Gastrocnemius medialis (tissue), 4 donors: ENCODE measurements around the gene EIF2AK3. TPM values are rescaled to one million over a fixed set of nuclear protein-coding genes. Genes with fewer than 3 reads are reported as not detected.

Source experiments
- ATAC-seq, 2 donors: fragments of 150-250 bp; one replicate each; pipeline ENCODE4 v1.9.1; 2016
- DNase-seq, 2 donors: peaks; one replicate each; pipeline ENCODE4 v3.0.0-alpha.2; 2019
- H3K27ac ChIP-seq, 4 donors: fragments of 200-600 bp; sonication (generic); 1 replicate in 1 of 4; 2 replicates in 3 of 4; pipeline ENCODE4 v1.5.1; 2016 to 2018; ENCODE audit warnings: mild to moderate bottlenecking in 2 of 4, moderate library complexity in 1 of 4
- H3K27me3 ChIP-seq, 3 donors: fragments of 200-600 bp; sonication (generic) in 2 of 3; 1 replicate in 1 of 3; 2 replicates in 2 of 3; pipeline versions ENCODE4 v1.5.1 to v1.6.0; 2016 to 2019; ENCODE audit warnings: mild to moderate bottlenecking in 1 of 3, moderate library complexity in 1 of 3
- H3K36me3 ChIP-seq, 2 donors: fragments of 200-600 bp; sonication (generic) in 1 of 2; one replicate each; pipeline ENCODE4 v1.5.1; 2017 to 2018
- H3K4me1 ChIP-seq, 2 donors: fragments of 200-600 bp; sonication (generic) in 1 of 2; one replicate each; pipeline ENCODE4 v1.5.1; 2016 to 2017; ENCODE audit warnings: mild to moderate bottlenecking in 2 of 2
- H3K4me3 ChIP-seq, 4 donors: fragments of 200-600 bp; sonication (generic) in 3 of 4; 1 replicate in 1 of 4; 2 replicates in 3 of 4; pipeline ENCODE4 v1.5.1; 2016 to 2019; ENCODE audit warnings: mild to moderate bottlenecking in 2 of 4
- H3K9me3 ChIP-seq, 3 donors: fragments of 200-600 bp; sonication (generic) in 2 of 3; 1 replicate in 1 of 3; 2 replicates in 2 of 3; pipeline ENCODE4 v1.5.1; 2016 to 2019
- CTCF ChIP-seq, 5 experiments: fragments of 450-650 bp in 3 of 5; fragments of 200-600 bp in 2 of 5; sonication (generic) in 2 of 5; IDR thresholded peaks in 4 of 5; conservative IDR thresholded peaks in 1 of 5; 1 replicate in 4 of 5; 2 replicates in 1 of 5; pipeline ENCODE4 v1.5.1; 2016 to 2019; ENCODE audit warnings: antibody characterized with exemption in 5 of 5, mild to moderate bottlenecking in 3 of 5, moderate library complexity in 3 of 5
- POLR2A ChIP-seq, 2 donors: fragments of 450-650 bp; IDR thresholded peaks; one replicate each; pipeline ENCODE4 v1.6.1; 2017; ENCODE audit warnings: antibody characterized with exemption in 2 of 2, mild to moderate bottlenecking in 2 of 2, moderate library complexity in 2 of 2
- in situ Hi-C, 4 donors: fragments of 200-750 bp; cut with MboI; loops; one replicate each; pipeline versions ENCODE4 v1.15.0 to v1.8.0; 2017; ENCODE audit warnings: low sequenced_read_pairs in 4 of 4
- intact Hi-C: fragments of 100-400 bp; cut with DNase I; formaldehyde crosslinking; loops from one replicate; pipeline ENCODE4 v1.15.1; 2023; ENCODE audit warnings: low total_unique reads
- total RNA-seq, 4 donors: library from RNA; depleted of rRNA; stranded (reverse); fragments of >200 nt; gene quantifications; one replicate each; pipeline versions ENCODE4 v1.1.0 to v1.2.3, GENCODE V29; 2016

The EIF2AK3 gene
- total RNA-seq, 4 donors from 2014 or later: 5.9 to 20.1 (median 9.8) TPM

- H3K4me1 ChIP-seq: no peaks in the 10 kb centered on the region
- H3K4me3 ChIP-seq: no peak overlapping the region
- intact Hi-C loops: no loop called here
- in situ Hi-C loops: no loop called here
- no peaks in the 10 kb centered on the region for H3K9me3 ChIP-seq
- DNase-seq (no peak), ATAC-seq (no peak)
- no peak for TF ChIP-seq POLR2A (IDR thresholded peaks at IDR 0.05)
- no peak for TF ChIP-seq CTCF (IDR thresholded peaks at IDR 0.05 in 4 of 5, conservative IDR thresholded peaks at IDR 0.05 in 1 of 5)
- no peaks in the 10 kb centered on the region for H3K36me3 ChIP-seq
- no peak overlapping the region for H3K27ac ChIP-seq
- H3K27me3 ChIP-seq: no peaks in the 10 kb centered on the region
These were observed 14.1 kb upstream of the EIF2AK3 start for GRCh38 chr2:88641330-88641729.

DNA sequence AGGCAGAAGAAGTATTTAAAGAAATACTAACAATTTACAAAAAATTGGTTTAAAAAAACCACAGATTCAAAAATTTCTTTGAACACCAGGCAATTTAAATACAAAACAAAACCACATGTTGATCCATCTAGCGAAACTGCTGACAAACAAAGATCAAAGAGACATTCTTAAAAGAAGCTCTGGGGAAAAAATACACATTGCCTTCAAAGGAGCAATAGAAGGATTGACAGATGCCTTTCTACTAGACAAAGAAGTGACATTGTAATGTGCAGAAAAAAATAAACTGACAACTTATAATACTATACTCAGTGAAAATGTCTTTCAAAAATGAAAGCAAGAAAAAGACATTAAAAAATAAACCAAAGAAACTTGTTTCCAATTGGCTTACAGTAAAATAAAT lies 12.6 kb upstream of the EIF2AK3 start:
- Histone ChIP-seq H3K27ac (no peak overlapping the region), H3K4me1 (no peaks in the 10 kb centered on the region), H3K4me3 (no peak overlapping the region), H3K9me3 (no peaks in the 10 kb centered on the region), H3K36me3 (no peaks in the 10 kb centered on the region), H3K27me3 (no peaks in the 10 kb centered on the region)
- in situ Hi-C loops: no loop called here
- ATAC-seq (no peak), DNase-seq (no peak)
- no peak for TF ChIP-seq POLR2A (IDR thresholded peaks at IDR 0.05)
- TF ChIP-seq CTCF (IDR thresholded peaks at IDR 0.05 in 4 of 5, conservative IDR thresholded peaks at IDR 0.05 in 1 of 5): no peak
- intact Hi-C loops: no loop called here

- TF ChIP-seq CTCF (IDR thresholded peaks at IDR 0.05 in 4 of 5, conservative IDR thresholded peaks at IDR 0.05 in 1 of 5) (no peak), POLR2A (IDR thresholded peaks at IDR 0.05) (no peak)
- no peak overlapping the region for H3K27ac ChIP-seq
- H3K4me3 ChIP-seq: no peak overlapping the region
- no peaks in the 10 kb centered on the region for H3K9me3 ChIP-seq
- H3K4me1 ChIP-seq: no peaks in the 10 kb centered on the region
- DNase-seq (no peak), ATAC-seq (no peak)
- intact Hi-C loops: no loop called here
- H3K36me3 ChIP-seq: no peaks in the 10 kb centered on the region
- no peaks in the 10 kb centered on the region for H3K27me3 ChIP-seq
- in situ Hi-C loops: no loop called here
These were observed 11.5 kb upstream of the EIF2AK3 start for GRCh38 chr2:88638743-88639142.

DNA sequence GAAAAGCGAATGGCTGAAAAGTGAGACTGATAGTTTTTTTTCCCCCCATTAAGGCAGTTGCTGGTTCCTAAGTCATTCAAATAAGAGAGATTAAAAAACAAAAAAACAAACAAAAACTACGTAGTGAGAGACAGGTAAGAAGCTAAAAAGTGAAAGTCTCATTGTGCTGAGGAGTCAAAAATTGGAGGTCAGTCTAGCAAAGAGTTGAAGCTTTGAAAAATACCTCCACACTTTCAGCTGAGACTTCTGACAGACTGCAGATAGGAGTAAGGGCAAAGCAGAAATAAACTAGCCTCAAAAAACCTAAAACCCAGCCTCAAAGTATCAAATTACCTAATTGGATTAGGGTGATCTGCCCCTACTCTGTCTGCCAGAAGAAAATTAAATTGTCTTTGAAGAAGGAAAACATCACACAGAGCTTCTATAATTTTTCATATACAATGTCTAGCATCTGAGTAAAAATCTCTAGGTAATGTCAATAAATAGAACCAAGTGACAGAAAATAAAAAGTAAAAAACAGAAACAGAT lies 10.9 kb upstream of the EIF2AK3 start:
- no peaks in the 10 kb centered on the region for H3K9me3 ChIP-seq
- no peak for ATAC-seq
- no peak overlapping the region for H3K4me3 ChIP-seq
- H3K36me3 ChIP-seq: no peaks in the 10 kb centered on the region
- no peaks in the 10 kb centered on the region for H3K27me3 ChIP-seq
- DNase-seq: no peak
- TF ChIP-seq CTCF (IDR thresholded peaks at IDR 0.05 in 4 of 5, conservative IDR thresholded peaks at IDR 0.05 in 1 of 5) (no peak), POLR2A (IDR thresholded peaks at IDR 0.05) (no peak)
- H3K4me1 ChIP-seq: no peaks in the 10 kb centered on the region
- in situ Hi-C loops (no loop called here), intact Hi-C loops (no loop called here)
- H3K27ac ChIP-seq: no peak overlapping the region

DNA sequence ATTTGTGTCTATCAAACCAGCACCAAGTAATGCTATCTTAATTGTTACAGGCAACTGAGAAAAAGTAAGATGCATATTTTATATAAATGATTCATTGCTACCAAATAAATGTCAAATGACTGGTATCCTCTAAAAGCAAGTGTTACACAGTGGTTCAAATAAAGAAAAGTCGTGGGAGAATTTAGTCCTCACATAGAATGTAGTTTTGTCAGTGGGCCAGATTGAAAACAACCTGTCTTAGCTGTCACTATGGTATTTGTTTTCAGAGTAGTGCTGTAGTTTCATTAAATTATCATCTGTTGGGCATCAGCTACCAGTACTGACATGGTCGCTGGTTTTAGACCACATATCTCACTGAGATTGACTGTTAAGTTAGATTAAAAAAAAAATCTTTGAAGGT lies 10.2 kb upstream of the EIF2AK3 start:
- DNase-seq: no peak
- H3K36me3 ChIP-seq: no peaks in the 10 kb centered on the region
- H3K9me3 ChIP-seq: no peaks in the 10 kb centered on the region
- TF ChIP-seq CTCF (IDR thresholded peaks at IDR 0.05 in 4 of 5, conservative IDR thresholded peaks at IDR 0.05 in 1 of 5): no peak
- TF ChIP-seq POLR2A (IDR thresholded peaks at IDR 0.05): no peak
- in situ Hi-C loops: no loop called here
- no peak overlapping the region for H3K27ac ChIP-seq
- intact Hi-C loops: no loop called here
- H3K27me3 ChIP-seq: no peaks in the 10 kb centered on the region
- no peak overlapping the region for H3K4me3 ChIP-seq
- no peak for ATAC-seq
- no peaks in the 10 kb centered on the region for H3K4me1 ChIP-seq
